GM12873 (cell line): Measurements from ENCODE around the gene A2ML1.

Source experiments
- CTCF ChIP-seq: IDR thresholded peaks from 2 replicates; pipeline ENCODE4 v1.5.1; 2012; ENCODE audit warnings: low read depth, mild to moderate bottlenecking, moderate library complexity, low read length, control low read depth; ENCODE audit not compliant: insufficient read depth; ENCODE audit errors: missing control alignments

A2ML1 gene

GRCh38 chr12:8905546-8905945, 83.1 kb downstream of the A2ML1 start:
- no peak for TF ChIP-seq CTCF

GRCh38 chr12:8906266-8907180, 84.1 kb downstream of the A2ML1 start:
- no peak for TF ChIP-seq CTCF

DNA sequence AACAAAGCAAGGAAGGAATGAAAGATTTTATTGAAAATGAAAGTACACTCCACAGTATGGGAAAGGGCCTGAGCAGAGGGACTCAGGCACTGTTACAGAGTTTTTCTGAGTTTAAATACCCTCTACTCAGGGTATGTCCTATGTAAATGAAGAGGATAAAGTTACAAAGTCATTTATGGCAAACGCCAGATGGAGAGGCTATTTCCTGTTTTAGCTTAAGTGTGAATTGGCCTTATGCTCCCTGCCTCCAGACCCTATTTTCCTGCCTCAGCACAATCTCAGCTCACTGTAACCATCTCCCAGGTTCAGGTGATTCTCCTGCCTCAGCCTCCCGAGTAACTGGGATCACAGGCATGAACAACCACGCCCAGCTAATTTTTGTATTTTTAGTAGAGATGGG, 85.1 kb downstream of the A2ML1 start:
- no peak for TF ChIP-seq CTCF

DNA sequence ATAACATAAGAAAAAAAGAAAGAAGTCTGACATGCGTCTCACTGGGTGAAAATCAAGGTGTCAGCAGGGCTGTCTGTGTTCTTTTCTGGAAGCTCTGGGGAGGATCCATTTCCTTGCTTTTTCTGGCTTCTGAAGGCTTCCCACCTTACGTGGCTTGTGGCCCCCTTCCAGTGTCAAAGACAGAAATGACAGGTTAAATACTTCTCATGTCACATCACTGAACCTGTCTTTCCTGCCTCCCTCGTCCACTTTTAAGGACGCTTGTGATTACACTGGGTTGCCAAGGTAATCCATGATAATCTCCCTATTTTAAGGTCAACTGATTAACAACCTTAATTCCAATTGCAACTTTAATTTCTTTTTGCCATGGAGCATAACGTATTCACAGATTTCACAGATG, 87.3 kb downstream of the A2ML1 start:
- no peak for TF ChIP-seq CTCF

GRCh38 chr12:8911606-8912268, 89.3 kb downstream of the A2ML1 start:
- no peak for TF ChIP-seq CTCF

DNA sequence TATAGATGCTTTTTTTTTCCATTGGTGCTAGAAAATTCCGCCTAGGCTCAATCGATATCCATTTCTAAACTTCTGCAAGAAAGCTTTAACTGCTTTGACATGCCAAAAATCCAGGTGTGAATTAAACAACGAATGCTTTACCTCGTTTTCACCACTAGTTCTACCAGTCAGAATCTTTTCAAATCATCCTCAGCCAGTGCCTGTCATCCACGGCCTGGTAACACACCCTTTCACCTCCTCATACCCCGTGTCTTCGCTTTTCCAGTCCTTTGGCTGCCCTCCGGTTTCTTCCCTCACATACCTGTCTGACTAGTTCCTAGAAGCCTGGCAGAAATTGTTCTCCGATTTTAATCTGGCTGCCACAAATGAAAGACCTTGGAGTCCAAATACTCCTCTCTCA, 90.5 kb downstream of the A2ML1 start:
- peak; percentile 48 for TF ChIP-seq CTCF

- TF ChIP-seq CTCF, result no peak
These were observed 91.2 kb downstream of the A2ML1 start for GRCh38 chr12:8913702-8914032.
